SW 1271 (cell line): ENCODE measurements around the gene LRRC8C.
"Not testable (repeated sequence)": the region's sequence is repeated elsewhere in the genome, so short reads cannot be mapped to it uniquely, and the experiment has no call there.

ENCODE experiments used
- DNase-seq, 2 experiments: peaks; one replicate each; lab custom pipeline; 2025; lab: John Stamatoyannopoulos, UW

The LRRC8C gene

GRCh38 chr1:89607586-89608318 is 25.2 kb upstream of the LRRC8C start:
- DNase-seq, result no peak

DNA sequence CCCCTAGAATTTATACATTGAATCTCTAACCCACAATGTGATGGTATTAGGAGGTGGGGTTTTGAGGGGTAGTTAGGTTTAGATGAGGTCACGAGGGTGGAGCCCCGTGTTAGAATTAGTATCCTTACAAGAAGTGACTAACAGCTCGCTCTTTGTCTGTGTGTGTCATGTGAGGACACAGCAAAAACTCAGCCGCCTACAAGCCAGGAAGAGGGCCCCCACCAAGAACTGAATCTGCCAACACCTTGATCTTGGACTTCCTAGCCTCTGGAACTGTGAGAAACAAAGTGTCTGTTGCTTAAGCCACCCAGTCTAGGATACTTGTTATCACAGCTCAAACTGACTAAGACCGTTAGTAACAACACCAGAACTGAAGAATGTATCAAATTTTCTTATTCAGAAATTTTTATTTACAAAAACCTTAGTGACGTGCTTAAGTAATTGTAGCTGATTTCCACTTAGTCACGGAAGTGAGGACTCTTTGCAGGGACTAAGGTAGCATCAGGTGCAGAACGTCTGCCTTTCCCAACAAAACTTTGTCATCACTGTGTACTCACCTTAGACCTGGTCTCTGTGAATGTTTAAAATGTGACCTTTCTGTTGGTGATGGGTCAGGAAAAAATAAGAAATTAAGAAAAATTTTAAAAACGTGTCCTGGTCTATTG is 24.5 kb upstream of the LRRC8C start:
- DNase-seq, result no peak

- DNase-seq, result no peak
Observed at GRCh38 chr1:89608984-89609725, 23.8 kb upstream of the LRRC8C start.

DNA sequence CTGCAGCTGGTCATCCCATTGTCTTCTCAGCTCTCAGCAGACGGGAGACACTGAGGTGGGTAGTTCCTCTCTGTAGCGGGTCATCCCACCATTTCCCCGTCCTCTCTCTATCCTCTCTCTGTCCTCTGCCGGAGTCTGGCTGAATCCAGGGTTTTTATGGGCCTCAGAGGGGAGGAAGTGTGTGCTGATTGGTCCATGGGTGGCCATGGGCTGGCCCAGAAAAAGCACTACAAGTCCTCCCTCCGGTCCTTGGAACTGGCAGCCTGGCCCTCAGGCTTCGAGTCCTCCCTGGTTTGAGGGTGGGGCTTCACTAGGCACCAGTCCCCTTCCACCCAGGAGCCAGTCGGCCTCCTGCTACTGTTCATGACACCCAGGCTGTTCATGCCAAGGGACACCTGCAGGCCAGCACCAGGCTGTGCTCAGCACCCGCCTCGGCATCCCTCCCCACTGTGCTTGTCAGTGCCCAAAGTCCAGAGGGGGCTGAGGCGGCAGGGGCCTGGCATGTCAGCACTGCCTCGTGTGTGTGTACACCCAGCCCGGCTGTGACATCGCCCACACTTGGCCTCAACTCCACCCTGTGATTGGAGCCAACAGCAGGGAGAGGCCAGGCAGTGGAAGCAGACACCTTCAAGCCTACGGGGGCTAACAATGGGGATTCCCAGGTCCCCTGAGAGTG is 23.0 kb upstream of the LRRC8C start:
- no peak for DNase-seq

DNA sequence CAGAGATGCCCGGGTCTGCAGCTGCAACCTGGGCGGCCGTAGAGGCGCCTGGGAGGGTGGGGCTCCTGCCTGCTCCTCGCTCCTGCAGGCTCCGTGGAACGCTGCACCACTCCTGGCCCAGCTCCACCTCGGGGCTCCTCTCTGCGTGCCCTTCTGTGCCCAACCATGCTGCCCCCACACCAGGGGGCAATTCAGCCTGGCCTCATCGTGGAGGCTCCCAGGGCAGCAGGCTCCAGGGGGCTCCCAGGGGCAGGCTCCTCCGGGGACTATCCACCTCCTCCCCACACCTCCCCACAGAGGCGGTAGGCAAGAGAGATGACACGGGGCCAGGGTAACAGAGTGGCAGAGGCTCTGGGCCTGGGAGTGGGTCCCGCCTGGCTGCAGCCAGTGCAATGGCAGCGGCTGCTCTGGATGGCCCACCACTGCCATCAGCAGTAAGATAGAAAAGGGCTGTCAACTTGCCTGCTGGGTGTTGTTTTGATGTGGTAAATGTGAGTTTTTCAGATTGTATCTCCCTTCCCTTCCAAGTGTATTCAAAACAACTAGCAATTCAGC is 22.4 kb upstream of the LRRC8C start:
- DNase-seq, result no peak

GRCh38 chr1:89611721-89612120 is 21.2 kb upstream of the LRRC8C start:
- DNase-seq, result no peak

- DNase-seq, result no peak
Observed at GRCh38 chr1:89613928-89614327, 19.0 kb upstream of the LRRC8C start.

GRCh38 chr1:89615676-89616598 is 17.0 kb upstream of the LRRC8C start:
- no peak for DNase-seq

DNA sequence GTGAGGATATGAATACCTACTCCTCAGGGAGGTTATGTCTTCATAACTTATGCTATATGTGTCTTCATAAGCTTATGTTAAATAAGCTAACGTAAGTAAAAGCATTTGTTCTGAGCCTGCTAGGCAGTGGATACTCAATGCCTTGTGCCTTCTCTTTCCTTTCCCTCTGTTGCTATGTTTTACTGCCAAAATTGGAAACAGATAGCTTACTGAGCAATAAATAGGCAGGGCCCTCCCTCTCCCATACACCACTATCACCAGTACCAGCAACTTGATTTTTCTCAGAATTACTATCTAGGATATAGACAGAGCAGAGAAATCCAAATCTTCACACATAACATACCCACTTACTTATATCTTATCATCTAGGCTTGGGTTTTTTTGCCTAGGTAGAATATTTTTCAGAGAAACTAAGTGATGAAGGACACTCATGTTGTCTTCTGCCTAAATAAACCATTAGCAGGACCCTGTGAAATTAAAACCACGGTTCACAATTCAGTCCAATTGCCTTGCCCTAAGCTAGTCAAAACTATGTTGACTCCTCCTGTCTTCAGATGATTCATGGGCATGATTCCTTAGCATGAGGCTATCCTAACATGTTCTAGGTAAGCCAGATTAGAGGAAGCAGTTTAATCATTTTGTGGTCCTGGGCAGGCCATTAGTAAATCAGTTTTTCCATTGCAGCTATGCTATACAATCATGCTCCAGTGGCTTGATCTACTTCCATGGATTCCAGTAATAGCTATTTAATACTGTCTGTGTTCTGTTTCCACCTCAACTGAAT is 15.9 kb upstream of the LRRC8C start:
- no peak for DNase-seq

- DNase-seq, result no peak
Observed at GRCh38 chr1:89620664-89621063, 12.3 kb upstream of the LRRC8C start.

DNA sequence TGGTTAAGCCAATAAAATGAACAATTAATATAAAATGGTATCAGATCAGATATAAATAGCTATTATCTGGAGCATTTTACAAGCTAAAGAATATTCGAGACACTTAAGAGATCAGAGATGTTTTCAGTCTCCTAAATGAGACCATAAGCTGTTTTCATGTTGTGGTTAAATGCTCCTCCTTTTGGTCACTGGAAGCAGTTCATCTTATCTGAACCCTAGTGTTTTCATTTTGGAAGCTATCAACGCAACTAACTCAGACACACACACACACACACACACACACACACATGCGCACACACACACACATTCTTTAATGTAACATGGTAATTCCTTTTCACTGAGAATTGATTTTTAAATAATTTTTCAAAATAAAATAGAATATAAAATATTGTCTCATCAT is 10.0 kb upstream of the LRRC8C start:
- DNase-seq, result no peak

DNA sequence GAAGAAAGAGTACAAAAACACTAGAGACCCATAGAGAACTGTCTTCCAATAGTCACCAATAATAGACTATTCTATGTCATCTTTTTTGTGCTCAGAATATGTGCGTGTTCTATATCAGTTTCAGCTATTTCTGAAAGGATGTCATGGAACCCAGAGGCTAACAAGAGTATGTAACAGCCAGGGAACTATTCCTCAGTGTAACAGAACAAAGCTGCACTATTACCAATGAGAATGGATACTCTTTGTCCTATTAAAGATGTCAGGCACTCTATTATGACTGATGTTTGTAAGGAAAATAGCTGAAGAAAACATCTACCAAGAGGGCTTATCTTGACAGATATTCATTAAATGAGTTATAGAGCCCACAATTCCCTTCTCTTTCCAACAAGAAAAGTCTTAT is 8.6 kb upstream of the LRRC8C start:
- DNase-seq, result no peak

DNA sequence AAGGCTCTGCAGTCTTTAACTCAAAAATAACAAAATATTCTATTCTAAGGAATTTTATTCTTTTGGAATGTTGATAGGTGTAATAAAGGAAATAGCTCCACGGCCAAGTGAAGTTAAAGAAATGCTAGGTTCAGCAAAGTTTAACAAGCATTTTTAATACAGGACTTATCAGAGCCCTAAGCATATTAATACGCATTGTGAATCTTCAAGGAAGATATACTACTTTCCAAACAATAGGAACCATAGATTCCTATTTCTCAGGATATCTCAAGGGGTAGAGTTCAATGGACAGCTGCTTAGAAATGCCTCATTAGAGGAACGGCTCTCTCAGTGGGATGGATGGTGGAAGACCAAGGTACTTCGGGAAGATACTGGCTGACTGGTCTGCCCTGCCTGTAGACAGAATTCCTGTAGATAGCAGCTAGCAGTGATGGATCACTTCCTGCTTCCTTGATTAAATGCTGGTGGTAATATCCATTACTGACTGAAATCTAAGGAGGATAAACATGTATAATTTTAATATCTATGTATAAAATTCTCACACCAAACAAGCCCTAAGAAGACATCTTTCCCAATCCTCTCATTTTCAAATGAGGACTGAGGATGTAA is 8.1 kb upstream of the LRRC8C start:
- DNase-seq, result no peak

- DNase-seq, result no peak
Observed at GRCh38 chr1:89627596-89627962, 5.3 kb upstream of the LRRC8C start.

DNA sequence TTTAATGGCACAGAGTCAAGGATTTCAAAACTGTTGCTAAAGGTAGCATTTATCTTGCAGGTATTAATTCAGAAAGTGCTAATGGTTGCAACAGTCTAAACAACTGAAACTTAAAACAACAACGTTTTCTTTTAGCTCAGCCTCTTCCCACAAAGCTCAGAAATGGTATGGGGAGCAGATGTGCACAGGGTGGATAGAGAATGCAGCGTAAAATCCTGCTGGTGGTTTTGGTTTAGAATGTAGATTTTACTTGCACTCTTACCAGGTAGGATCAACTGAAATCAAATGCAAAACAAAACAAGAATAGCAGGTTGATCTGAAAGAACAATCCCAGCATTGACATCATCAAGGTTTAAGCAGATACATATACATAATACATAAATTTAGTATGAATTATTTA is 3.8 kb upstream of the LRRC8C start:
- no peak for DNase-seq

DNA sequence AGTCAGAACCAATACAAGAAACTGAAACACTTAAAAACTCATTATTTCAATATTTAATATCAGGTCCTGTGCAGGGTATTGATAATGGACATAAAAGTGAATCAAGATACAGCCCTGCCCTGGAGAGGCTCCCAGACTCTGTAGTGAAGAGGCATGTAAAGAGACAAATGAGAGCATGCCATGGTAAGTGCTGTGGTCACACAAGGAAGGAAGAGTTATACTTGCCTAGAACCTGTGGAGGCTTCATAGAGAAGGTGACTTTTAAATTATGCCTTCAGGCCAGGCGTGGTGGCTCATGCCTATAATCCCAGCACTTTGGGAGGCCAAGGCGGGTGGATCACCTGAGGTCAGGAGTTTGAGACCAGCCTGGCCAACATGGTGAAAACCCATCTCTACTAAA is 3.3 kb upstream of the LRRC8C start:
- DNase-seq, result not testable (repeated sequence)

DNA sequence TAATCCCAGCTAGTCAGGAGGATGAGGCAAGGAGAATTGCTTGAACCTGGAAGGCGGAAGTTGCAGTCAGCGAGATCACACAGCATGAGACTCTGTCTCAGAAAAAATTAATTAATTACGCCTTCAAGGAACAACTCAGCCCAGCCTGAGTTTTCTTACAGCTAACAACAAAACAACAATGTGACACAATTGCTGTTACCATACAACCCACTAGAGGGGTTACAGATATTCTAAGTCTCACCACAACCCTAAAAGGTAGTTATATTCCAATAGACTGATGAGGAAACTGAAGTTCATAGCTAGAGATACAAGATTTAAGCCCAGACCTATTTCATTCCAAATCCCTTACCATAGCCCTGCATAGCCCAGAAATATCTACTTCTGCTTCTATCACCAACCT is 2.9 kb upstream of the LRRC8C start:
- DNase-seq, result no peak

GRCh38 chr1:89631816-89632656 is 884 bp upstream of the LRRC8C start:
- DNase-seq, result no peak

- no peak for DNase-seq
Observed at GRCh38 chr1:89633248-89633799, 404 bp downstream of the LRRC8C start.
